ENCODE data around the gene MSANTD4. TPM values are rescaled to one million over a fixed set of nuclear protein-coding genes. Genes with fewer than 3 reads are reported as not detected.

The MSANTD4 gene
- polyA plus RNA-seq, 1 of the 3 experiments (the other 2 are of a cell fraction): 6.2 TPM

DNA sequence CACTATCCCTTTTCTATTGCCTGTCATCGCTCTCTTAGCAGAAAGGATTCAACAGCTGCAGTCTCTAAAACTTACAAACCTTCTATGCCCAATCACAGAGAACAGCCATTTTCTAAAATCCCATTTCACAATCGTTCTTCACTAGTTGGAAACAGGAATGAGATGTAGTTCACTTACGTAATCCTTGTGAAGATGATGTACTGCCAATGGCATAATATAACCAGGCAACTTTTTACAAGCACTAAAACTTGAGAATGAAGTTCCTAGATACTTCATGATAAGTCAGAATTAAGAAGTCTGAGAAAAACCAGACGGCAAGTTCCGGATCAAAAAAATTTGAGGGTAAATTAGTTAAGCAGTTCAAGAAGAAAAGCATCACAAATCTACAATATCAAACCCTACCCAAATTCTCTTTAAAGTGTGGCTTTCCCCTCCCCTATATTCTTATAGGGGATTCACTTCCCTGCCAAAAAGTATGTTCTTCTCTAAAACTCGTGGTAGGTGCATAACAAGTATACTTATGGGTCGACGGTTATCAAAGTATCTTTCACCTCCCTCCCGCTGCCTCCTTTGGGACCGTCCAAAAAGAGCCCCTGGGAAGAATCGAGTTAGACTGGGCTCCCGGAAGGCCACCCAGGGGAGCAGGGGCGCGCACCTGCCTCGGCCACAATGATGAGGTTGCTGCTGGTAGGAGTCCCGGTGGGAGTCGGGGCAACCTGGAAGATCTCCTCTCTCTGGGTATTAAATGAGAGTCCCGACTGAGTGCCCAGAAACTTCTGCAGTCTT lies 666 bp downstream of the MSANTD4 start:
- H3K4me2 ChIP-seq: peak overlapping the region; percentile 72
- peak overlapping the region; percentile 80 to 81 for H3K4me3 ChIP-seq (ENCODE audit: low read depth in 2 of 2, low read length in 1 of 2)
- H4K20me1 ChIP-seq (ENCODE audit: insufficient read depth): no peaks in the 10 kb centered on the region
- peaks cover 12 to 25% of the 10 kb centered on the region in 2 experiments for H3K36me3 ChIP-seq (replicated peaks in 1 of 2; ENCODE audit: control insufficient read depth in 1 of 2, insufficient read depth in 2 of 2, low read length in 1 of 2)
- no peaks in the 10 kb centered on the region for H3F3A ChIP-seq (replicated peaks; ENCODE audit: insufficient read depth)
- WGBS (ENCODE audit: low lambda C conversion rate): 7% methylated on average over 14 of the region's 18 CpGs
- ChIA-PET CTCF (no interaction called here), POLR2A (no interaction called here)
- H2AFZ ChIP-seq (ENCODE audit: low read depth): peak overlapping the region; percentile 91
- H3K4me1 ChIP-seq (ENCODE audit: control insufficient read depth in 1 of 2, insufficient read depth in 2 of 2, low read depth in 1 of 2, low read length in 1 of 2): peaks cover 0 to 28% of the 10 kb centered on the region in 2 experiments; a peak in 3 of 4 replicates
- H3K27me3 ChIP-seq (ENCODE audit: insufficient read depth): no peaks in the 10 kb centered on the region
- peak overlapping the region; percentile 78 for H3K9ac ChIP-seq
- TF ChIP-seq RXRA (IDR thresholded peaks at IDR 0.05; ENCODE audit: borderline replicate concordance, low read depth): no peak
- TF ChIP-seq POLR2AphosphoS5 (IDR thresholded peaks at IDR 0.05; ENCODE audit: low read depth, low read length): peak; percentile 35; the same call in 1 of the 2 replicates
- peak; percentile 68 for TF ChIP-seq TCF12 (IDR thresholded peaks at IDR 0.05)
- TF ChIP-seq NRF1 (IDR thresholded peaks at IDR 0.05; ENCODE audit: low read depth, low read length): no peak
- TF ChIP-seq IRF3 (IDR thresholded peaks at IDR 0.05; ENCODE audit: low read depth, low read length): no peak
- TF ChIP-seq SMC3 (IDR thresholded peaks at IDR 0.05; ENCODE audit: low read depth, low read length): no peak
- no peak for TF ChIP-seq FOSL2 (IDR thresholded peaks at IDR 0.05; ENCODE audit: borderline replicate concordance, low read depth)
- TF ChIP-seq, protein P1, sequence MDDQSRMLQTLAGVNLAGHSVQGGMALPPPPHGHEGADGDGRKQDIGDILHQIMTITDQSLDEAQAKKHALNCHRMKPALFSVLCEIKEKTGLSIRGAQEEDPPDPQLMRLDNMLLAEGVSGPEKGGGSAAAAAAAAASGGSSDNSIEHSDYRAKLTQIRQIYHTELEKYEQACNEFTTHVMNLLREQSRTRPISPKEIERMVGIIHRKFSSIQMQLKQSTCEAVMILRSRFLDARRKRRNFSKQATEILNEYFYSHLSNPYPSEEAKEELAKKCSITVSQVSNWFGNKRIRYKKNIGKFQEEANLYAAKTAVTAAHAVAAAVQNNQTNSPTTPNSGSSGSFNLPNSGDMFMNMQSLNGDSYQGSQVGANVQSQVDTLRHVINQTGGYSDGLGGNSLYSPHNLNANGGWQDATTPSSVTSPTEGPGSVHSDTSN (IDR thresholded peaks at IDR 0.05): peak; percentile 60; the same call in 1 of the 2 replicates
- no peak for TF ChIP-seq NFIC (IDR thresholded peaks at IDR 0.05; ENCODE audit: borderline replicate concordance)
- H3K9me2 ChIP-seq: no peaks in the 10 kb centered on the region
- peaks cover 51% of the 10 kb centered on the region for H3K79me2 ChIP-seq (ENCODE audit: insufficient read depth)
- no peaks in the 10 kb centered on the region for H3K9me3 ChIP-seq
- H3K27ac ChIP-seq (ENCODE audit: low read depth in 2 of 2, low read length in 1 of 2): peak overlapping the region; percentile 57 to 85; a peak in 3 of 4 replicates
- DNase-seq: no peak

- Histone ChIP-seq H3K27me3 (ENCODE audit: insufficient read depth) (no peaks in the 10 kb centered on the region), H3K27ac (ENCODE audit: low read depth in 2 of 2, low read length in 1 of 2) (no peak overlapping the region), H3K4me3 (ENCODE audit: low read depth in 2 of 2, low read length in 1 of 2) (no peak overlapping the region), H4K20me1 (ENCODE audit: insufficient read depth) (no peaks in the 10 kb centered on the region), H2AFZ (ENCODE audit: low read depth) (no peak overlapping the region), H3K9me3 (no peaks in the 10 kb centered on the region), H3K79me2 (ENCODE audit: insufficient read depth) (peaks cover 87% of the 10 kb centered on the region), H3K9me2 (no peaks in the 10 kb centered on the region), H3K4me1 (ENCODE audit: control insufficient read depth in 1 of 2, insufficient read depth in 2 of 2, low read depth in 1 of 2, low read length in 1 of 2) (peaks cover 11 to 26% of the 10 kb centered on the region in 2 experiments; a peak in 3 of 4 replicates), H3K9ac (no peak overlapping the region), H3K36me3 (replicated peaks in 1 of 2; ENCODE audit: control insufficient read depth in 1 of 2, insufficient read depth in 2 of 2, low read length in 1 of 2) (peaks cover 21 to 29% of the 10 kb centered on the region in 2 experiments), H3K4me2 (no peak overlapping the region), H3F3A (replicated peaks; ENCODE audit: insufficient read depth) (peaks cover 4% of the 10 kb centered on the region)
- 100% methylated on average over 2 of the region's 2 CpGs for WGBS (ENCODE audit: low lambda C conversion rate)
- no peak for DNase-seq
- CTCF ChIA-PET: no interaction called here
- TF ChIP-seq JUND (IDR thresholded peaks at IDR 0.05) (no peak), FOSL2 (IDR thresholded peaks at IDR 0.05; ENCODE audit: borderline replicate concordance, low read depth) (no peak), RCOR1 (IDR thresholded peaks at IDR 0.05; ENCODE audit: low read length) (no peak), MXI1 (IDR thresholded peaks at IDR 0.05; ENCODE audit: low read depth, low read length) (no peak), TEAD4 (IDR thresholded peaks at IDR 0.05; ENCODE audit: borderline replicate concordance, insufficient read depth) (no peak), IRF3 (IDR thresholded peaks at IDR 0.05; ENCODE audit: low read depth, low read length) (no peak), ELF1 (IDR thresholded peaks at IDR 0.05) (no peak), EP300 (IDR thresholded peaks at IDR 0.05; ENCODE audit: borderline replicate concordance in 1 of 2, low read depth in 1 of 2, low read length in 1 of 2) (no peak), FOXM1 (IDR thresholded peaks at IDR 0.05; ENCODE audit: low read depth) (no peak), USF2 (IDR thresholded peaks at IDR 0.05; ENCODE audit: borderline replicate concordance, low read depth, low read length) (no peak)
- TF ChIP-seq, protein P2, sequence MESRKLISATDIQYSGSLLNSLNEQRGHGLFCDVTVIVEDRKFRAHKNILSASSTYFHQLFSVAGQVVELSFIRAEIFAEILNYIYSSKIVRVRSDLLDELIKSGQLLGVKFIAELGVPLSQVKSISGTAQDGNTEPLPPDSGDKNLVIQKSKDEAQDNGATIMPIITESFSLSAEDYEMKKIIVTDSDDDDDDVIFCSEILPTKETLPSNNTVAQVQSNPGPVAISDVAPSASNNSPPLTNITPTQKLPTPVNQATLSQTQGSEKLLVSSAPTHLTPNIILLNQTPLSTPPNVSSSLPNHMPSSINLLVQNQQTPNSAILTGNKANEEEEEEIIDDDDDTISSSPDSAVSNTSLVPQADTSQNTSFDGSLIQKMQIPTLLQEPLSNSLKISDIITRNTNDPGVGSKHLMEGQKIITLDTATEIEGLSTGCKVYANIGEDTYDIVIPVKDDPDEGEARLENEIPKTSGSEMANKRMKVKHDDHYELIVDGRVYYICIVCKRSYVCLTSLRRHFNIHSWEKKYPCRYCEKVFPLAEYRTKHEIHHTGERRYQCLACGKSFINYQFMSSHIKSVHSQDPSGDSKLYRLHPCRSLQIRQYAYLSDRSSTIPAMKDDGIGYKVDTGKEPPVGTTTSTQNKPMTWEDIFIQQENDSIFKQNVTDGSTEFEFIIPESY (IDR thresholded peaks at IDR 0.05; ENCODE audit: borderline replicate concordance, low read depth): no peak
- TF ChIP-seq, protein P1 (IDR thresholded peaks at IDR 0.05): no peak
- POLR2A ChIA-PET: no interaction called here
These were observed 4.9 kb downstream of the MSANTD4 start for GRCh38 chr11:106017093-106017492.

Data from SK-N-SH (cell line).